WTC11 (cell line): ENCODE results near the gene CD302. TPM values are rescaled to one million over a fixed set of nuclear protein-coding genes. Genes with fewer than 3 reads are reported as not detected.

Experiments
- ATAC-seq: fragments of 200-7000 bp; cut with Tn5 transposase; 2 replicates; pipeline ENCODE4 v1.10.0; 2021; ENCODE audit warnings: mild to moderate bottlenecking, moderate library complexity
- CTCF ChIA-PET: fragments of 300-600 bp; sonication (Branson Sonifier 250); formaldehyde crosslinking; loops from one replicate; lab custom pipeline; 2021; ENCODE audit warnings: antibody characterized with exemption; lab: Charles Lee
- POLR2A ChIA-PET: fragments of 350-600 bp; sonication (Branson Sonifier 250); formaldehyde crosslinking; loops from one replicate; lab custom pipeline; 2021; ENCODE audit warnings: antibody characterized with exemption; lab: Charles Lee
- DNase-seq: peaks from one replicate; pipeline ENCODE4 v3.0.0; 2021; ENCODE audit warnings: low spot score
- H3K27ac Mint-ChIP-seq: 2 replicates; pipeline ENCODE4 v1.8.0; 2021; ENCODE audit warnings: mixed read lengths
- H3K27me3 Mint-ChIP-seq: 2 replicates; pipeline ENCODE4 v1.8.0; 2021; ENCODE audit warnings: low read depth, mild to moderate bottlenecking, moderate library complexity, mixed read lengths
- H3K36me3 Mint-ChIP-seq: 2 replicates; pipeline ENCODE4 v1.8.0; 2021; ENCODE audit warnings: mixed read lengths
- H3K4me1 Mint-ChIP-seq: 2 replicates; pipeline ENCODE4 v1.8.0; 2022; ENCODE audit warnings: mixed read lengths
- H3K4me3 Mint-ChIP-seq: 2 replicates; pipeline ENCODE4 v1.8.0; 2021; ENCODE audit warnings: mild to moderate bottlenecking, moderate library complexity, mixed read lengths
- H3K9me3 Mint-ChIP-seq: 2 replicates; pipeline ENCODE4 v1.8.0; 2021; ENCODE audit warnings: mixed read lengths
- ATF1 ChIP-seq: sonication (generic); formaldehyde crosslinking; IDR thresholded peaks from 2 replicates; pipeline ENCODE4 v1.8.1; 2023; ENCODE audit warnings: mild to moderate bottlenecking, moderate library complexity, missing genetic modification reagents
- ESRRA ChIP-seq: sonication (generic); formaldehyde crosslinking; IDR thresholded peaks from 2 replicates; pipeline ENCODE4 v1.8.1; 2022; ENCODE audit warnings: mild to moderate bottlenecking, missing genetic modification reagents, borderline replicate concordance
- GABPB1 ChIP-seq: sonication (generic); formaldehyde crosslinking; IDR thresholded peaks from 2 replicates; pipeline ENCODE4 v1.8.1; 2023; ENCODE audit warnings: mild to moderate bottlenecking, missing genetic modification reagents
- NR1H2 ChIP-seq: sonication (generic); formaldehyde crosslinking; IDR thresholded peaks from 2 replicates; pipeline ENCODE4 v1.9.0; 2021; ENCODE audit warnings: mild to moderate bottlenecking, moderate library complexity, missing genetic modification reagents
- NR2C2 ChIP-seq: sonication (generic); formaldehyde crosslinking; IDR thresholded peaks from 2 replicates; pipeline ENCODE4 v1.8.0; 2022; ENCODE audit warnings: mild to moderate bottlenecking, missing genetic modification reagents
- NR3C1 ChIP-seq: sonication (generic); formaldehyde crosslinking; conservative IDR thresholded peaks from 2 replicates; pipeline ENCODE4 v1.8.1; 2023; ENCODE audit warnings: low read depth, mild to moderate bottlenecking, missing genetic modification reagents
- OVOL2 ChIP-seq: fragments of 250-450 bp; sonication (Bioruptor Pico); IDR thresholded peaks from 2 replicates; pipeline ENCODE4 v1.9.0; 2021; ENCODE audit warnings: mild to moderate bottlenecking, borderline replicate concordance
- SMAD3 ChIP-seq: sonication (generic); formaldehyde crosslinking; IDR thresholded peaks from 2 replicates; pipeline ENCODE4 v1.8.0; 2022; ENCODE audit warnings: missing genetic modification reagents, mild to moderate bottlenecking, borderline replicate concordance
- SMAD4 ChIP-seq: sonication (generic); formaldehyde crosslinking; IDR thresholded peaks from 2 replicates; pipeline ENCODE4 v1.8.0; 2022; ENCODE audit warnings: mild to moderate bottlenecking, missing genetic modification reagents
- SOX15 ChIP-seq: fragments of 250-450 bp; sonication (Bioruptor Pico); IDR thresholded peaks from 2 replicates; pipeline ENCODE4 v1.9.0; 2021; ENCODE audit warnings: mild to moderate bottlenecking
- TCF7 ChIP-seq: sonication (generic); formaldehyde crosslinking; IDR thresholded peaks from 2 replicates; pipeline ENCODE4 v1.8.0; 2022; ENCODE audit warnings: mild to moderate bottlenecking, low read depth, missing genetic modification reagents, moderate library complexity
- TEAD4 ChIP-seq: sonication (generic); formaldehyde crosslinking; IDR thresholded peaks from 2 replicates; pipeline ENCODE4 v1.8.0; 2022; ENCODE audit warnings: mild to moderate bottlenecking, missing genetic modification reagents
- TP53 ChIP-seq: sonication (generic); formaldehyde crosslinking; IDR thresholded peaks from 2 replicates; pipeline ENCODE4 v1.8.1; 2023; ENCODE audit warnings: mild to moderate bottlenecking, missing genetic modification reagents
- ZNF138 ChIP-seq: sonication (generic); formaldehyde crosslinking; conservative IDR thresholded peaks from 2 replicates; pipeline ENCODE4 v1.8.1; 2022; ENCODE audit warnings: mild to moderate bottlenecking, moderate library complexity, missing genetic modification reagents
- total RNA-seq: library from RNA; stranded (reverse); gene quantifications from 3 replicates; pipeline ENCODE4 v1.2.3, GENCODE V29; 2021
- TF ChIP-seq, protein P1 (sequence below): sonication (generic); formaldehyde crosslinking; IDR thresholded peaks from 2 replicates; pipeline ENCODE4 v1.8.1; 2022; ENCODE audit warnings: low read depth, missing genetic modification reagents, borderline replicate concordance
- TF ChIP-seq, protein P2 (sequence below): sonication (generic); formaldehyde crosslinking; IDR thresholded peaks from 2 replicates; pipeline ENCODE4 v1.8.1; 2023; ENCODE audit warnings: mild to moderate bottlenecking, missing genetic modification reagents, borderline replicate concordance
- TF ChIP-seq, protein P3 (sequence below): fragments of 250-450 bp; sonication (Bioruptor Pico); IDR thresholded peaks from 2 replicates; pipeline ENCODE4 v1.9.0; 2021; ENCODE audit warnings: mild to moderate bottlenecking
- TF ChIP-seq, protein P4 (sequence below): sonication (generic); formaldehyde crosslinking; conservative IDR thresholded peaks from 2 replicates; pipeline ENCODE4 v1.8.1; 2023; ENCODE audit warnings: mild to moderate bottlenecking, low read depth, missing genetic modification reagents, moderate library complexity
- TF ChIP-seq, protein P5 (sequence below): sonication (generic); formaldehyde crosslinking; IDR thresholded peaks from 2 replicates; pipeline ENCODE4 v1.8.0; 2022; ENCODE audit warnings: missing genetic modification reagents
- TF ChIP-seq, protein P6 (sequence below): sonication (generic); formaldehyde crosslinking; conservative IDR thresholded peaks from 2 replicates; pipeline ENCODE4 v1.8.1; 2022; ENCODE audit warnings: mild to moderate bottlenecking, missing genetic modification reagents
- TF ChIP-seq, protein P7 (sequence below): sonication (generic); formaldehyde crosslinking; IDR thresholded peaks from 2 replicates; pipeline ENCODE4 v1.8.1; 2023; ENCODE audit warnings: mild to moderate bottlenecking, missing genetic modification reagents

Gene CD302
- total RNA-seq, 1 experiment from 2014 or later = 1.4 TPM

DNA sequence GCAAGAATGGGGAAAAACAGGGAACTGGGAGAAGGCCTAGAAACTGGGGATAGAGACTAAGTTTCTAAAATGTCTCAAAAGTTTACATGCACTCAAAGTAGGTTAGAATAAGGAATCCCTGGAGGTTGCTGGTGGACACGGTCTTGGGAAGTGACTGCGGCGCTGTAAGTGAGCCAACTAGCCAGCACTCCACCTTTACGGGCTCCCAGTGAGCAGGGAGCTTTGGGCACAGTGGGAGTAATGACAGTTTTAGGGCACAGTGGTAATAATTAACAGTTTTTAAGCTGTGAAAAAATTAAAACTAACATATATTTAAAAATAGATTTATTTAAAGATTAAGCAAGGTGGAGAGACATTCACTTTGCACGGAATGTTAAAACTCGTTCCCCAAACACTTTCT is 20.9 kb upstream of the CD302 start:
- H3K4me3 Mint-ChIP-seq = no peak overlapping the region
- POLR2A ChIA-PET = no interaction called here
- CTCF ChIA-PET = interaction anchor here (1.0 kb wide), 1 partner anchor 13 kb away, joined by 3 read pairs; no protein-coding TSS in a partner anchor
- no peak for DNase-seq
- H3K9me3 Mint-ChIP-seq = peaks cover 4% of the 10 kb centered on the region
- peaks cover 19% of the 10 kb centered on the region for H3K27me3 Mint-ChIP-seq
- H3K4me1 Mint-ChIP-seq = no peaks in the 10 kb centered on the region
- TF ChIP-seq TCF7 (CRISPR knock-in tag) (no peak), SOX15 (CRISPR knock-in tag) (no peak), NR3C1 (no peak), GABPB1 (CRISPR knock-in tag) (no peak), SMAD4 (CRISPR knock-in tag) (no peak), NR2C2 (CRISPR knock-in tag) (no peak), NR1H2 (CRISPR knock-in tag) (no peak), ATF1 (CRISPR knock-in tag) (no peak), ZNF138 (no peak), OVOL2 (CRISPR knock-in tag) (no peak), TEAD4 (CRISPR knock-in tag) (no peak)
- TF ChIP-seq, protein P1, sequence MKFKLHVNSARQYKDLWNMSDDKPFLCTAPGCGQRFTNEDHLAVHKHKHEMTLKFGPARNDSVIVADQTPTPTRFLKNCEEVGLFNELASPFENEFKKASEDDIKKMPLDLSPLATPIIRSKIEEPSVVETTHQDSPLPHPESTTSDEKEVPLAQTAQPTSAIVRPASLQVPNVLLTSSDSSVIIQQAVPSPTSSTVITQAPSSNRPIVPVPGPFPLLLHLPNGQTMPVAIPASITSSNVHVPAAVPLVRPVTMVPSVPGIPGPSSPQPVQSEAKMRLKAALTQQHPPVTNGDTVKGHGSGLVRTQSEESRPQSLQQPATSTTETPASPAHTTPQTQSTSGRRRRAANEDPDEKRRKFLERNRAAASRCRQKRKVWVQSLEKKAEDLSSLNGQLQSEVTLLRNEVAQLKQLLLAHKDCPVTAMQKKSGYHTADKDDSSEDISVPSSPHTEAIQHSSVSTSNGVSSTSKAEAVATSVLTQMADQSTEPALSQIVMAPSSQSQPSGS (CRISPR knock-in tag) = no peak
- TF ChIP-seq, protein P2, sequence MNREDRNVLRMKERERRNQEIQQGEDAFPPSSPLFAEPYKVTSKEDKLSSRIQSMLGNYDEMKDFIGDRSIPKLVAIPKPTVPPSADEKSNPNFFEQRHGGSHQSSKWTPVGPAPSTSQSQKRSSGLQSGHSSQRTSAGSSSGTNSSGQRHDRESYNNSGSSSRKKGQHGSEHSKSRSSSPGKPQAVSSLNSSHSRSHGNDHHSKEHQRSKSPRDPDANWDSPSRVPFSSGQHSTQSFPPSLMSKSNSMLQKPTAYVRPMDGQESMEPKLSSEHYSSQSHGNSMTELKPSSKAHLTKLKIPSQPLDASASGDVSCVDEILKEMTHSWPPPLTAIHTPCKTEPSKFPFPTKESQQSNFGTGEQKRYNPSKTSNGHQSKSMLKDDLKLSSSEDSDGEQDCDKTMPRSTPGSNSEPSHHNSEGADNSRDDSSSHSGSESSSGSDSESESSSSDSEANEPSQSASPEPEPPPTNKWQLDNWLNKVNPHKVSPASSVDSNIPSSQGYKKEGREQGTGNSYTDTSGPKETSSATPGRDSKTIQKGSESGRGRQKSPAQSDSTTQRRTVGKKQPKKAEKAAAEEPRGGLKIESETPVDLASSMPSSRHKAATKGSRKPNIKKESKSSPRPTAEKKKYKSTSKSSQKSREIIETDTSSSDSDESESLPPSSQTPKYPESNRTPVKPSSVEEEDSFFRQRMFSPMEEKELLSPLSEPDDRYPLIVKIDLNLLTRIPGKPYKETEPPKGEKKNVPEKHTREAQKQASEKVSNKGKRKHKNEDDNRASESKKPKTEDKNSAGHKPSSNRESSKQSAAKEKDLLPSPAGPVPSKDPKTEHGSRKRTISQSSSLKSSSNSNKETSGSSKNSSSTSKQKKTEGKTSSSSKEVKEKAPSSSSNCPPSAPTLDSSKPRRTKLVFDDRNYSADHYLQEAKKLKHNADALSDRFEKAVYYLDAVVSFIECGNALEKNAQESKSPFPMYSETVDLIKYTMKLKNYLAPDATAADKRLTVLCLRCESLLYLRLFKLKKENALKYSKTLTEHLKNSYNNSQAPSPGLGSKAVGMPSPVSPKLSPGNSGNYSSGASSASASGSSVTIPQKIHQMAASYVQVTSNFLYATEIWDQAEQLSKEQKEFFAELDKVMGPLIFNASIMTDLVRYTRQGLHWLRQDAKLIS (CRISPR knock-in tag) = no peak
- TF ChIP-seq, protein P3, sequence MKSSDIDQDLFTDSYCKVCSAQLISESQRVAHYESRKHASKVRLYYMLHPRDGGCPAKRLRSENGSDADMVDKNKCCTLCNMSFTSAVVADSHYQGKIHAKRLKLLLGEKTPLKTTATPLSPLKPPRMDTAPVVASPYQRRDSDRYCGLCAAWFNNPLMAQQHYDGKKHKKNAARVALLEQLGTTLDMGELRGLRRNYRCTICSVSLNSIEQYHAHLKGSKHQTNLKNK (CRISPR knock-in tag) = no peak
- TF ChIP-seq, all 79 proteins: peak for 0
- Mint-ChIP-seq H3K27ac (no peak overlapping the region), H3K36me3 (no peaks in the 10 kb centered on the region)
- no peak for ATAC-seq

DNA sequence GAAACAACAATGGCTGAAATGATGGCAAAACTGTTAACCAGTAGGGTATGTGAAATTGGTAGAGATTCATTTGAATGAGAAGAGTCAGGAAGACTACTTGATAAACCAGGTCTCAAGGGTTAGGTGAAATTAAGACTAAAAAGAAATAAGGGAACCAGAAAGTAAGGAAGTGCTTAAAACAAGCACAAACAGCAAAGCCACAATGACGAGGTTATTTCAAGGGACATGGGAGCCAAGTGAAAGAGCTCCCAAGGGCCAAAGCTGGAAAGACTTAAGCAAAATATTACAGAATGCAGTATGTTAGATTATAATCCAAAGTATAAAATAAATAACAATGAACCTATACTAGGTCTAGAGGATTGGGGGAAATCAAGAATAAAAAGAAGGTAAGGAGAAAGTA is 19.3 kb upstream of the CD302 start:
- Mint-ChIP-seq H3K27me3 (peaks cover 2% of the 10 kb centered on the region), H3K9me3 (peaks cover 4% of the 10 kb centered on the region), H3K4me1 (no peaks in the 10 kb centered on the region), H3K4me3 (no peak overlapping the region), H3K27ac (no peak overlapping the region), H3K36me3 (no peaks in the 10 kb centered on the region)
- DNase-seq (no peak), ATAC-seq (no peak)
- CTCF ChIA-PET = no interaction called here
- POLR2A ChIA-PET = no interaction called here
- TF ChIP-seq TP53 (CRISPR knock-in tag) (no peak), ESRRA (CRISPR knock-in tag) (no peak), SMAD3 (no peak)
- TF ChIP-seq, protein P4, sequence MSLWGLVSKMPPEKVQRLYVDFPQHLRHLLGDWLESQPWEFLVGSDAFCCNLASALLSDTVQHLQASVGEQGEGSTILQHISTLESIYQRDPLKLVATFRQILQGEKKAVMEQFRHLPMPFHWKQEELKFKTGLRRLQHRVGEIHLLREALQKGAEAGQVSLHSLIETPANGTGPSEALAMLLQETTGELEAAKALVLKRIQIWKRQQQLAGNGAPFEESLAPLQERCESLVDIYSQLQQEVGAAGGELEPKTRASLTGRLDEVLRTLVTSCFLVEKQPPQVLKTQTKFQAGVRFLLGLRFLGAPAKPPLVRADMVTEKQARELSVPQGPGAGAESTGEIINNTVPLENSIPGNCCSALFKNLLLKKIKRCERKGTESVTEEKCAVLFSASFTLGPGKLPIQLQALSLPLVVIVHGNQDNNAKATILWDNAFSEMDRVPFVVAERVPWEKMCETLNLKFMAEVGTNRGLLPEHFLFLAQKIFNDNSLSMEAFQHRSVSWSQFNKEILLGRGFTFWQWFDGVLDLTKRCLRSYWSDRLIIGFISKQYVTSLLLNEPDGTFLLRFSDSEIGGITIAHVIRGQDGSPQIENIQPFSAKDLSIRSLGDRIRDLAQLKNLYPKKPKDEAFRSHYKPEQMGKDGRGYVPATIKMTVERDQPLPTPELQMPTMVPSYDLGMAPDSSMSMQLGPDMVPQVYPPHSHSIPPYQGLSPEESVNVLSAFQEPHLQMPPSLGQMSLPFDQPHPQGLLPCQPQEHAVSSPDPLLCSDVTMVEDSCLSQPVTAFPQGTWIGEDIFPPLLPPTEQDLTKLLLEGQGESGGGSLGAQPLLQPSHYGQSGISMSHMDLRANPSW (CRISPR knock-in tag) = no peak
- TF ChIP-seq, protein P5, sequence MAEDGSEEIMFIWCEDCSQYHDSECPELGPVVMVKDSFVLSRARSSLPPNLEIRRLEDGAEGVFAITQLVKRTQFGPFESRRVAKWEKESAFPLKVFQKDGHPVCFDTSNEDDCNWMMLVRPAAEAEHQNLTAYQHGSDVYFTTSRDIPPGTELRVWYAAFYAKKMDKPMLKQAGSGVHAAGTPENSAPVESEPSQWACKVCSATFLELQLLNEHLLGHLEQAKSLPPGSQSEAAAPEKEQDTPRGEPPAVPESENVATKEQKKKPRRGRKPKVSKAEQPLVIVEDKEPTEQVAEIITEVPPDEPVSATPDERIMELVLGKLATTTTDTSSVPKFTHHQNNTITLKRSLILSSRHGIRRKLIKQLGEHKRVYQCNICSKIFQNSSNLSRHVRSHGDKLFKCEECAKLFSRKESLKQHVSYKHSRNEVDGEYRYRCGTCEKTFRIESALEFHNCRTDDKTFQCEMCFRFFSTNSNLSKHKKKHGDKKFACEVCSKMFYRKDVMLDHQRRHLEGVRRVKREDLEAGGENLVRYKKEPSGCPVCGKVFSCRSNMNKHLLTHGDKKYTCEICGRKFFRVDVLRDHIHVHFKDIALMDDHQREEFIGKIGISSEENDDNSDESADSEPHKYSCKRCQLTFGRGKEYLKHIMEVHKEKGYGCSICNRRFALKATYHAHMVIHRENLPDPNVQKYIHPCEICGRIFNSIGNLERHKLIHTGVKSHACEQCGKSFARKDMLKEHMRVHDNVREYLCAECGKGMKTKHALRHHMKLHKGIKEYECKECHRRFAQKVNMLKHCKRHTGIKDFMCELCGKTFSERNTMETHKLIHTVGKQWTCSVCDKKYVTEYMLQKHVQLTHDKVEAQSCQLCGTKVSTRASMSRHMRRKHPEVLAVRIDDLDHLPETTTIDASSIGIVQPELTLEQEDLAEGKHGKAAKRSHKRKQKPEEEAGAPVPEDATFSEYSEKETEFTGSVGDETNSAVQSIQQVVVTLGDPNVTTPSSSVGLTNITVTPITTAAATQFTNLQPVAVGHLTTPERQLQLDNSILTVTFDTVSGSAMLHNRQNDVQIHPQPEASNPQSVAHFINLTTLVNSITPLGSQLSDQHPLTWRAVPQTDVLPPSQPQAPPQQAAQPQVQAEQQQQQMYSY (CRISPR knock-in tag) = no peak
- TF ChIP-seq, protein P6, sequence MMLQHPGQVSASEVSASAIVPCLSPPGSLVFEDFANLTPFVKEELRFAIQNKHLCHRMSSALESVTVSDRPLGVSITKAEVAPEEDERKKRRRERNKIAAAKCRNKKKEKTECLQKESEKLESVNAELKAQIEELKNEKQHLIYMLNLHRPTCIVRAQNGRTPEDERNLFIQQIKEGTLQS (CRISPR knock-in tag) = no peak
- TF ChIP-seq, protein P7, sequence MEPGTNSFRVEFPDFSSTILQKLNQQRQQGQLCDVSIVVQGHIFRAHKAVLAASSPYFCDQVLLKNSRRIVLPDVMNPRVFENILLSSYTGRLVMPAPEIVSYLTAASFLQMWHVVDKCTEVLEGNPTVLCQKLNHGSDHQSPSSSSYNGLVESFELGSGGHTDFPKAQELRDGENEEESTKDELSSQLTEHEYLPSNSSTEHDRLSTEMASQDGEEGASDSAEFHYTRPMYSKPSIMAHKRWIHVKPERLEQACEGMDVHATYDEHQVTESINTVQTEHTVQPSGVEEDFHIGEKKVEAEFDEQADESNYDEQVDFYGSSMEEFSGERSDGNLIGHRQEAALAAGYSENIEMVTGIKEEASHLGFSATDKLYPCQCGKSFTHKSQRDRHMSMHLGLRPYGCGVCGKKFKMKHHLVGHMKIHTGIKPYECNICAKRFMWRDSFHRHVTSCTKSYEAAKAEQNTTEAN = no peak
- TF ChIP-seq, protein P3 (CRISPR knock-in tag) = no peak
